Transverse colon (tissue), 4 donors: ENCODE results near the gene VTI1A. TPM values are rescaled to one million over a fixed set of nuclear protein-coding genes. Genes with fewer than 3 reads are reported as not detected.
A peak's percentile ranks its signal among the peaks of the same experiment; 100 is the strongest.
"Not testable (repeated sequence)": the region's sequence is repeated elsewhere in the genome, so short reads cannot be mapped to it uniquely, and the experiment has no call there.

Experiments used
- DNase-seq: peaks from one replicate; pipeline ENCODE4 v3.0.0-alpha.2; 2019
- H3K27ac ChIP-seq, 4 donors: fragments of 200-600 bp; sonication (generic); 2 replicates each; pipeline ENCODE4 v1.5.1; 2016 to 2018; ENCODE audit warnings: inconsistent platforms in 4 of 4
- H3K27me3 ChIP-seq: fragments of 200-600 bp; sonication (generic); 2 replicates; pipeline ENCODE4 v1.5.1; 2017; ENCODE audit warnings: inconsistent platforms
- H3K36me3 ChIP-seq, 4 donors: fragments of 200-600 bp; sonication (generic); 2 replicates each; pipeline ENCODE4 v1.5.1; 2017 to 2019; ENCODE audit warnings: inconsistent platforms in 4 of 4
- H3K4me1 ChIP-seq, 4 donors: fragments of 200-600 bp; sonication (generic); 2 replicates each; pipeline ENCODE4 v1.5.1; 2017 to 2020; ENCODE audit warnings: inconsistent platforms in 4 of 4
- H3K4me3 ChIP-seq, 4 donors: fragments of 200-600 bp; sonication (generic); 1 replicate in 1 of 4; 2 replicates in 3 of 4; pipeline versions ENCODE4 v1.5.1 to v1.6.1; 2017 to 2019; ENCODE audit warnings: inconsistent platforms in 4 of 4
- H3K9me3 ChIP-seq, 2 donors: fragments of 200-600 bp; sonication (generic); 2 replicates each; pipeline ENCODE4 v1.5.1; 2017 to 2019; ENCODE audit warnings: inconsistent platforms in 2 of 2
- EP300 ChIP-seq: sonication (generic); formaldehyde crosslinking; IDR thresholded peaks from one replicate; pipeline ENCODE4 v1.6.1; 2017; ENCODE audit warnings: antibody characterized with exemption, low read depth
- POLR2A ChIP-seq: fragments of 450-650 bp; IDR thresholded peaks from one replicate; pipeline ENCODE4 v1.6.1; 2016; ENCODE audit warnings: antibody characterized with exemption, mild to moderate bottlenecking, moderate library complexity
- POLR2AphosphoS5 ChIP-seq, 3 donors: sonication (generic); formaldehyde crosslinking; IDR thresholded peaks; one replicate each; pipeline ENCODE4 v1.6.1; 2016; ENCODE audit warnings: antibody characterized with exemption in 3 of 3
- WGBS, 2 donors: methylation state at CpG; one replicate each; pipeline ENCODE4 v1.1.5; 2018; ENCODE audit warnings: low coverage in 1 of 2; 5-methylcytosine and 5-hydroxymethylcytosine counted together
- in situ Hi-C, 4 donors: fragments of 200-750 bp; cut with MboI; loops; one replicate each; pipeline versions ENCODE4 v1.15.0 to v1.15.1; 2017; ENCODE audit warnings: low sequenced_read_pairs in 3 of 4, low pct_ligation_motif_present in 1 of 4, low pct_unique_long_range_greater_than_20kb in 1 of 4
- intact Hi-C: fragments of 100-400 bp; cut with DNase I; formaldehyde crosslinking; loops from one replicate; pipeline ENCODE4 v1.15.1; 2023; ENCODE audit warnings: low total_unique reads
- total RNA-seq, 4 donors: library from RNA; depleted of rRNA; stranded (reverse); fragments of >200 nt; gene quantifications; one replicate each; pipeline ENCODE4 v1.1.0, GENCODE V29; 2016
- TF ChIP-seq, protein P1 (sequence below), 5 experiments: fragments of 200-600 bp in 3 of 5; fragments of 450-650 bp in 2 of 5; sonication (generic) in 3 of 5; IDR thresholded peaks; 1 replicate in 2 of 5; 2 replicates in 3 of 5; pipeline ENCODE4 v1.5.1; 2016 to 2017; ENCODE audit warnings: antibody characterized with exemption in 5 of 5, inconsistent platforms in 3 of 5, mild to moderate bottlenecking in 2 of 5, moderate library complexity in 1 of 5

The VTI1A gene
- total RNA-seq, 4 donors from 2014 or later = 65.8 to 211 (median 149) TPM

DNA sequence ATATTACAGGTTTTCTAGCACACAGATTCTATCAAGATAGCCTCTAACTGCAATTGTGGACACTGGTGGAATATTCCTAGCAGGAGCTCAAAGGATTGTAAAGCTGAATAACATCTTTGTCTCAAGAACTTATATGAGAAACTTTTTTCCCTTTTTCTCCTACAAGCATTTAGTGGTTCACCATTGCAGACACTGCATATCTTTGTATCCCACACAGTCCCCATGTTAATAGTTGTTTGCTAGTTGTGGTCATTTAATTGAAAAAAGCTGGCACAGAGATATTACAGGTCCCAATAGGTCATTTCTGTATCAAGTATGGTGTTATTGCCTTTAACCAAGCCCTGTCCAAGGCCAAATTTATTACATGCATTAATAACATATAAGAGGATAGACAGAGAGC is 276.9 kb downstream of the VTI1A start:
- Histone ChIP-seq H3K27ac (no peak overlapping the region), H3K27me3 (no peaks in the 10 kb centered on the region), H3K36me3 (no peaks in the 10 kb centered on the region), H3K4me3 (no peak overlapping the region), H3K4me1 (peaks cover 0 to 12% (median 8%) of the 10 kb centered on the region in 4 donors), H3K9me3 (no peaks in the 10 kb centered on the region)
- DNase-seq = no peak
- TF ChIP-seq EP300 (no peak), POLR2AphosphoS5 (IDR thresholded peaks at IDR 0.05) (no peak), POLR2A (no peak)
- TF ChIP-seq, protein P1, sequence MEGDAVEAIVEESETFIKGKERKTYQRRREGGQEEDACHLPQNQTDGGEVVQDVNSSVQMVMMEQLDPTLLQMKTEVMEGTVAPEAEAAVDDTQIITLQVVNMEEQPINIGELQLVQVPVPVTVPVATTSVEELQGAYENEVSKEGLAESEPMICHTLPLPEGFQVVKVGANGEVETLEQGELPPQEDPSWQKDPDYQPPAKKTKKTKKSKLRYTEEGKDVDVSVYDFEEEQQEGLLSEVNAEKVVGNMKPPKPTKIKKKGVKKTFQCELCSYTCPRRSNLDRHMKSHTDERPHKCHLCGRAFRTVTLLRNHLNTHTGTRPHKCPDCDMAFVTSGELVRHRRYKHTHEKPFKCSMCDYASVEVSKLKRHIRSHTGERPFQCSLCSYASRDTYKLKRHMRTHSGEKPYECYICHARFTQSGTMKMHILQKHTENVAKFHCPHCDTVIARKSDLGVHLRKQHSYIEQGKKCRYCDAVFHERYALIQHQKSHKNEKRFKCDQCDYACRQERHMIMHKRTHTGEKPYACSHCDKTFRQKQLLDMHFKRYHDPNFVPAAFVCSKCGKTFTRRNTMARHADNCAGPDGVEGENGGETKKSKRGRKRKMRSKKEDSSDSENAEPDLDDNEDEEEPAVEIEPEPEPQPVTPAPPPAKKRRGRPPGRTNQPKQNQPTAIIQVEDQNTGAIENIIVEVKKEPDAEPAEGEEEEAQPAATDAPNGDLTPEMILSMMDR (IDR thresholded peaks at IDR 0.05) = no peak
- intact Hi-C loops (loop anchor here (5.0 kb wide), 1 partner anchor 403 kb away; no protein-coding TSS in a partner anchor), in situ Hi-C loops (loop anchor here in 1 of 4 donors (25.0 kb wide), 1 partner anchor 663 kb away; no protein-coding TSS in a partner anchor)

DNA sequence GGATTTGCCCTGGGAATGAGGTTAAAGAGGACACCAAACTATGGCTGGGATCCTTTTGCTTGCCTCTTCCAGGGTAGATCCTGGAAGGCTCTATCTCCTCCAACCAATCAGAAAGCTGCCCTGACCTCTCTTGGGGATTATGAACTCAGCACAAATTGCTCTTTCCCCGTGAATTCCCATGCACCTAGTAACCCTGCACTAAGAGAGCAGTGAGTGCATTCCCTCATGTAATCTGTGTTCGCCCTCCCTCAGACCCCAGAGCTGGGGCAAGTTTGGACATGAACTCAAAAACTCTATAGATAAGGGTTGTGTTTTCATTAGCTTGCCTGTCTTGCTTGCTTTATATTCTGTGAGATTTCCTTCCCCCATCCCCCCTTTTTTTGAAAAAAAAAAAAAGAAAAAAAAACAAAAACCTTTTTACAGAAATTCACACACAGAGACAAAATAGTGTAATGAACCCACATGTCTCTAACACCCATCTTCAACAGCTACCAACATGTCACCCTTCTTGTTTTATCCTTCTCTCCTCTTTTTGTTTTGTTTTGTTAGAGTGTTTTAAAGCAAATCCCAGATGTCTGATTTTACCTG is 277.5 kb downstream of the VTI1A start:
- 78 to 100% methylated on average over 1 to 2 of the region's 2 CpGs for WGBS, 2 donors
- Histone ChIP-seq H3K27ac (no peak overlapping the region), H3K36me3 (no peaks in the 10 kb centered on the region), H3K9me3 (no peaks in the 10 kb centered on the region), H3K4me1 (peaks cover 0 to 17% (median 13%) of the 10 kb centered on the region in 4 donors), H3K27me3 (no peaks in the 10 kb centered on the region), H3K4me3 (no peak overlapping the region)
- intact Hi-C loops = loop anchor here (5.0 kb wide), 1 partner anchor 403 kb away; no protein-coding TSS in a partner anchor
- TF ChIP-seq, protein P1 (IDR thresholded peaks at IDR 0.05) = no peak
- in situ Hi-C loops = loop anchor here in 1 of 4 donors (25.0 kb wide), 1 partner anchor 663 kb away; no protein-coding TSS in a partner anchor
- no peak for DNase-seq

DNA sequence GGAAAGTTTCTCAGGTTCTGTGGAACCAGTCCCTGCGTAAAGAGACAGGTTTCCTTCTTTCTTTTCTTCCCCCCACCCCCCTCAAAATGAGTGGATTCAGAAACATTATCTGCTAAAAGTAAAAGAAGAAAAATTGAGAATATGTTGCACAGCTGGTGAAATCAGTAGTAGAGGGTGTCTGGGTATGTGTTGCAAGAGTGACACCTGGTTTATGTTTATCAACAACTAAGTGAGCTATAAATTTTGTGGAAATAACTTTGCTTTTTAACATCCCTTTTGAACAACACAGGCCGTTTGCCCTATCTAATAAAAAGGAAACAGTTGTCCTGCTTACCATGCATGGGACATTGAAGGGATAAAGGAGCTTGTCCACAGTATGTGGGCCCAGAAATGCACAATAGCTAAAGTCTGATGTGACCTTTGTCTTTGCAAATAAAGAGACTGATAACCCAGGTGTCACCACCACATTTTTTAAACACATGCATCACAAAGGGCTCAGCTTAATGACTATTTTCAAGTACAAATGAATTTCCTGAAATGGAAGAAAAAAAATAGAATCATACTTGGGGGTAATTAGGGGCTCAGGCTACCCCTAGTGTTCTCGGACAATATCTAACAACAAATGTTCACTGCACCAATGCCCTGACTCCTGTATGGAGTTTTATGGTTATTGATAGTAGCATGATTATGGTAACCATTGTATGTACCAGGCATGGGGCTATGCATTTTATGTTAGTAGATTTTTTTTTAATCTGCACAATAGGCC is 281.3 kb downstream of the VTI1A start:
- DNase-seq = no peak
- intact Hi-C loops = no loop called here
- Histone ChIP-seq H3K9me3 (no peaks in the 10 kb centered on the region), H3K27ac (peak overlapping the region in 3 of 4 donors; percentile 12 to 47 (median 25)), H3K27me3 (no peaks in the 10 kb centered on the region), H3K4me1 (peaks cover 0 to 20% (median 13%) of the 10 kb centered on the region in 4 donors), H3K36me3 (no peaks in the 10 kb centered on the region), H3K4me3 (no peak overlapping the region)
- in situ Hi-C loops = loop anchor here in 1 of 4 donors (25.0 kb wide), 1 partner anchor 384 kb away; no protein-coding TSS in a partner anchor
- 53 to 68% methylated on average over 3 of the region's 3 CpGs for WGBS, 2 donors
- TF ChIP-seq POLR2A (no peak), POLR2AphosphoS5 (IDR thresholded peaks at IDR 0.05) (no peak), EP300 (no peak)
- TF ChIP-seq, protein P1 (IDR thresholded peaks at IDR 0.05) = no peak

DNA sequence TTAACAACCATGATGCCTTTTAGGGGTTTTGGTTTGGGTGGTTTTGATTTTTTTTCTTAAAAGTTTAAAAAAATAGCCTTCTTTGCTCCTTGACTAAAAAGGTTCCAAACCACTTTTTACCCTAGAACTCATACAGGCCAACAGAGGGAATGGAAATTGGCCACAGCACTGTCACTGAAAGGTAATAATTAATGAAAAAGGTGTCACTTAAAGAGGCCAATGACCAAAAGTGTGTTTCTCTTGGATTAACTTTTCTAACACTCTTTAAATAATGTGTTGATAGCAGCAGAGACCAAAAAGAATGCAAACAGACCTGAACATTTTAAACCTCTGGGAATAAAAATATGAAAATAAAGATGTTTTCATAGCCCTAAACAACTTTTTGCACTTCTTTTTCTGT is 282.0 kb downstream of the VTI1A start:
- in situ Hi-C loops = loop anchor here in 1 of 4 donors (25.0 kb wide), 1 partner anchor 383 kb away; no protein-coding TSS in a partner anchor

DNA sequence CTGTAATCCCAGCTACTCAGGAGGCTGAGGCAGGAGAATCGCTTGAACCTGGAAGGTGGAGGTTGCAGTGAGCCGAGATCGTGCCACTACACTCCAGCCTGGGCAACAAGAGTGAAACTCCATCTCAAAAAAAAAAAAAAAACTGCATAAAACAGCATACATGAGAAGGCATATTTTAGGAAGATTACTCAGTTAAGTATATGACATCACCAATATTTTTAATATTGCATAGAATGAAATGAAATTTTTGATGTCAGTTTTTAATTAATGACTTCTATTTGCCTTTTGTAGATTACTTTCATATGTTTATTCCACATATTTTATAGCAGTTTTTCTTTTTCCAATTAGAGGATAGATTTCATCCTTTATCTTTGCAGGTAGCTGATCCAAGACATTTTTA is 284.4 kb downstream of the VTI1A start:
- H3K9me3 ChIP-seq, DNase-seq, H3K27ac ChIP-seq, H3K4me3 ChIP-seq, H3K27me3 ChIP-seq, intact Hi-C loops, H3K36me3 ChIP-seq: not testable (repeated sequence)
- H3K4me1 ChIP-seq = peaks cover 0 to 20% (median 13%) of the 10 kb centered on the region in 4 donors
- 93 to 96% methylated on average over 2 to 3 of the region's 3 CpGs for WGBS, 2 donors
- in situ Hi-C loops = loop anchor here in 1 of 4 donors (25.0 kb wide), 1 partner anchor 381 kb away; no protein-coding TSS in a partner anchor

More for the DNA sequence above, 282.0 kb downstream of the VTI1A start:
- no peaks in the 10 kb centered on the region for H3K36me3 ChIP-seq
- no peak overlapping the region for H3K4me3 ChIP-seq
- no peak for DNase-seq
- H3K27ac ChIP-seq = peak overlapping the region in 3 of 4 donors; percentile 12 to 47 (median 25)
- peaks cover 0 to 20% (median 13%) of the 10 kb centered on the region in 4 donors for H3K4me1 ChIP-seq
- TF ChIP-seq POLR2AphosphoS5 (IDR thresholded peaks at IDR 0.05) = no peak
- no peak for TF ChIP-seq EP300
- TF ChIP-seq POLR2A = no peak
- TF ChIP-seq, protein P1 (IDR thresholded peaks at IDR 0.05) = no peak
- H3K9me3 ChIP-seq = no peaks in the 10 kb centered on the region
- intact Hi-C loops = no loop called here
- H3K27me3 ChIP-seq = no peaks in the 10 kb centered on the region
